HepG2 (cell line): ENCODE results near the gene PRKAG1. TPM values are rescaled to one million over a fixed set of nuclear protein-coding genes. Genes with fewer than 3 reads are reported as not detected.
A peak's percentile ranks its signal among the peaks of the same experiment; 100 is the strongest.

ENCODE experiments used
- ATAC-seq: fragments of 200-7000 bp; cut with Tn5 transposase; 3 replicates; pipeline ENCODE4 v1.9.1; 2020; ENCODE audit warnings: mild to moderate bottlenecking, moderate library complexity
- BruUV-seq: library from RNA; stranded (reverse); fragments of 400-500 nt; replicated peaks from 2 replicates; lab custom pipeline; 2021; lab: Mats Ljungman, UMichigan
- CTCF ChIA-PET: fragments of 300-600 bp; formaldehyde crosslinking; extraction: SDS; loops from one replicate; lab custom pipeline; 2021; ENCODE audit warnings: low total read pairs, inconsistent platforms, low intra/inter-chr PET ratio; lab: Yijun Ruan, JAX
- POLR2A ChIA-PET: fragments of 350-600 bp; sonication (Branson Sonifier 250); formaldehyde crosslinking; loops from one replicate; lab custom pipeline; 2020; ENCODE audit warnings: antibody characterized with exemption, inconsistent platforms; lab: Yijun Ruan, JAX
- DNase-seq: peaks from one replicate; pipeline ENCODE4 v3.0.0-alpha.2; 2015; ENCODE audit warnings: low spot score
- FAIRE-seq: peaks from 3 replicates; lab custom pipeline; 2011; peaks lifted over from hg19 to GRCh38; lab: Jason Lieb, UNC
- H2AFZ ChIP-seq: one replicate; pipeline ENCODE4 v1.6.1; 2011; ENCODE audit warnings: low read length, inconsistent platforms
- H3K27ac ChIP-seq: fragments of 300-600 bp; 3 replicates; pipeline ENCODE4 v1.8.0; 2011; ENCODE audit warnings: mixed run types, mild to moderate bottlenecking, mixed read lengths, low read length, inconsistent platforms; ENCODE audit not compliant: insufficient read depth; ENCODE audit errors: extremely low read length
- H3K27me3 ChIP-seq, 2 experiments: fragments of 200-600 bp in 1 of 2; 2 replicates in 1 of 2; 3 replicates in 1 of 2; pipeline versions ENCODE4 v1.6.0 to v1.8.0; 2011; ENCODE audit warnings: low read length in 2 of 2, mild to moderate bottlenecking in 2 of 2, moderate library complexity in 2 of 2, inconsistent platforms in 1 of 2; ENCODE audit not compliant: insufficient read depth in 2 of 2, control insufficient read depth in 1 of 2
- H3K36me3 ChIP-seq, 2 experiments: fragments of 200-600 bp in 1 of 2; replicated peaks in 1 of 2; 2 replicates in 1 of 2; 3 replicates in 1 of 2; pipeline versions ENCODE4 v1.5.1 to v1.8.0; 2011; ENCODE audit warnings: low read length in 2 of 2, inconsistent platforms in 1 of 2; ENCODE audit not compliant: insufficient read depth in 2 of 2, control insufficient read depth in 1 of 2
- H3K4me1 ChIP-seq: 2 replicates; pipeline ENCODE4 v1.5.1; 2012; ENCODE audit warnings: low read length, inconsistent platforms; ENCODE audit not compliant: insufficient read depth
- H3K4me2 ChIP-seq: 2 replicates; pipeline ENCODE4 v1.6.0; 2011; ENCODE audit warnings: low read depth, low read length, inconsistent platforms
- H3K4me3 ChIP-seq, 3 experiments: fragments of 200-600 bp in 1 of 3; sonication (generic), shearing (Covaris generic) in 1 of 3; replicated peaks in 1 of 3; 2 replicates each; pipeline ENCODE4 v1.5.1; 2011 to 2016; ENCODE audit warnings: low read length in 3 of 3, inconsistent platforms in 2 of 3, low read depth in 2 of 3, mild to moderate bottlenecking in 2 of 3, control low read depth in 1 of 3, mixed read lengths in 1 of 3; ENCODE audit not compliant: insufficient read depth in 1 of 3
- H3K79me2 ChIP-seq: one replicate; pipeline ENCODE4 v1.6.1; 2011; ENCODE audit warnings: low read length, inconsistent platforms; ENCODE audit not compliant: insufficient read depth
- H3K9ac ChIP-seq: 2 replicates; pipeline ENCODE4 v1.6.0; 2011; ENCODE audit warnings: mild to moderate bottlenecking, low read depth, low read length, inconsistent platforms; ENCODE audit not compliant: insufficient read depth
- H3K9me3 ChIP-seq: 2 replicates; pipeline ENCODE4 v1.5.1; 2012; ENCODE audit warnings: mild to moderate bottlenecking, low read length
- H4K20me1 ChIP-seq: 2 replicates; pipeline ENCODE4 v1.6.0; 2011; ENCODE audit warnings: inconsistent platforms, mild to moderate bottlenecking, low read length, moderate library complexity; ENCODE audit not compliant: insufficient read depth
- ATF2 ChIP-seq: sonication (generic); formaldehyde crosslinking; IDR thresholded peaks from 2 replicates; pipeline ENCODE4 v1.4.0; 2020; ENCODE audit warnings: missing genetic modification reagents
- LCORL ChIP-seq, 2 experiments: fragments of 450-650 bp in 1 of 2; sonication (generic) in 1 of 2; formaldehyde crosslinking in 1 of 2; IDR thresholded peaks; 2 replicates each; pipeline versions ENCODE4 v1.5.0 to v1.6.1; 2017 to 2020; ENCODE audit warnings: antibody characterized with exemption in 1 of 2, missing genetic modification reagents in 1 of 2
- RELA ChIP-seq: sonication (generic); formaldehyde crosslinking; IDR thresholded peaks from 2 replicates; pipeline ENCODE4 v1.4.0; 2020; ENCODE audit warnings: missing genetic modification reagents
- ZNF549 ChIP-seq: sonication (generic); formaldehyde crosslinking; IDR thresholded peaks from 2 replicates; pipeline ENCODE4 v1.5.0; 2020; ENCODE audit warnings: missing genetic modification reagents
- ZNF652 ChIP-seq: IDR thresholded peaks from 2 replicates; pipeline ENCODE4 v1.6.1; 2016; ENCODE audit warnings: low read depth, borderline replicate concordance
- ZNF687 ChIP-seq: sonication (generic); formaldehyde crosslinking; IDR thresholded peaks from 2 replicates; pipeline ENCODE4 v1.5.1; 2020; ENCODE audit warnings: mild to moderate bottlenecking, missing genetic modification reagents, moderate library complexity
- ZNF704 ChIP-seq: sonication (generic); formaldehyde crosslinking; IDR thresholded peaks from 2 replicates; pipeline ENCODE4 v1.8.1; 2023; ENCODE audit warnings: mild to moderate bottlenecking, inconsistent platforms, moderate library complexity, missing genetic modification reagents, borderline replicate concordance
- ZNF83 ChIP-seq: sonication (generic); formaldehyde crosslinking; IDR thresholded peaks from 2 replicates; pipeline ENCODE4 v1.4.0; 2020; ENCODE audit warnings: missing genetic modification reagents, mild to moderate bottlenecking, borderline replicate concordance
- WGBS: methylation state at CpG from one replicate; pipeline ENCODE4 v1.1.6; 2017; ENCODE audit warnings: low lambda C conversion rate; 5-methylcytosine and 5-hydroxymethylcytosine counted together
- in situ Hi-C: cut with HindIII; loops from 2 replicates; pipeline ENCODE4 v1.10.0; 2017; ENCODE audit warnings: low pct_unique_long_range_greater_than_20kb; ENCODE audit not compliant: extremely low pct_ligation_motif_present
- intact Hi-C: fragments of 100-400 bp; cut with micrococcal nuclease; formaldehyde crosslinking; loops from one replicate; pipeline ENCODE4 v1.10.0; 2022; ENCODE audit not compliant: unreplicated experiment
- polyA plus RNA-seq, 8 experiments: library from polyadenylated mRNA; depleted of rRNA in 3 of 8; stranded (reverse) in 7 of 8; unstranded in 1 of 8; fragments of >200 nt; fragmentation: Illumina TruSeq in 4 of 8; extraction: Trizol in 4 of 8; gene quantifications; 2 replicates each; pipeline versions ENCODE4 v1.2.1 to v1.2.3, GENCODE V29; 2011 to 2016; ENCODE audit warnings: low read depth in 4 of 8, missing spikeins in 1 of 8, mixed read lengths in 1 of 8; ENCODE audit not compliant: insufficient read depth in 1 of 8
- total RNA-seq, 5 experiments: library from RNA; depleted of rRNA; stranded (reverse); fragments of >200 nt; fragmentation: Illumina TruSeq; extraction: Trizol; gene quantifications; 2 replicates each; pipeline ENCODE4 v1.2.3, GENCODE V29; 2016; ENCODE audit warnings: low read depth in 1 of 5
- TF ChIP-seq, protein P1 (sequence below): sonication (generic); formaldehyde crosslinking; IDR thresholded peaks from 2 replicates; pipeline ENCODE4 v1.4.0; 2020; ENCODE audit warnings: missing genetic modification reagents

The PRKAG1 gene
- total and polyA plus RNA-seq, 2 of the 13 experiments (the other 11 are each of a cell fraction or from before 2014, with no cell fraction given) = 26.1 to 32.8 TPM

DNA sequence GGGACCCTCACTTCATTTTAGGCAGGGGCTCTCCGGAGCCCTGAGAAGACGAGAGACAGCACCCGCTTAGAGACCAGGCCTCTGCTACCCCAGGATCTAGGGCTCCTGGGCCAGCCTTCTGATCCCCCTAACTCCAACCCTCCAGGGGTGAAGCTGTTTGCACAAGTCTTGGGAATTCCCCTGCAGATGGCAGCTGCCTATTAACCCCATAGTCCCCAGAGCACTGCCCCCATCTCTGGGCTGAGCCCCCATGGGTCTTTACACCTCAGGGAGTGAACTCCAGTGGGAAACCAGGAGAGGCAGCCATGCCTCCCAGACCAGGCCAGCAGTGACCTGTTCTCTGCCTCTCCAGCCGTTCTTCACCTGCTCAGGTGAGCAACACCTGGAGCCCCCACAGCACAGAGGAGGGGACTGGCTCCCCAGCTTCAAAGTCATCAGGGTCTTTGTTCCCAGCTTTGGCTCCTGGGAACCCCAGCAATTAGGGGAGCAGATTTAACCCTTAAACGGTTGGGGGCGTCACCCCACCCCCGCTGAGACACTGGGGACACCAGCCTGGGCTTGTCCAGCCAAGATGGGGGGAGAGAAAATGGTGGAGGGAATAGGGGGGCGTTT, 49.3 kb downstream of the PRKAG1 start:
- H3K9ac ChIP-seq = no peak overlapping the region
- peaks cover 9% of the 10 kb centered on the region; the same call in 1 of the 2 replicates for H4K20me1 ChIP-seq
- peaks cover 46% of the 10 kb centered on the region for H3K4me1 ChIP-seq
- in situ Hi-C loops = no loop called here
- H3K36me3 ChIP-seq = no peaks in the 10 kb centered on the region
- intact Hi-C loops = no loop called here
- peak overlapping the region in 1 of 3 experiments; percentile 72; a peak in 1 of 6 replicates for H3K4me3 ChIP-seq
- no peak overlapping the region for H3K27ac ChIP-seq
- no peaks in the 10 kb centered on the region for H3K9me3 ChIP-seq
- ATAC-seq (no peak), FAIRE-seq (no peak), DNase-seq (no peak)
- BruUV-seq = no TSS peak
- peak overlapping the region; percentile 78; the same call in 1 of the 2 replicates for H3K4me2 ChIP-seq
- no peaks in the 10 kb centered on the region for H3K79me2 ChIP-seq
- H3K27me3 ChIP-seq = peaks cover 24 to 91% of the 10 kb centered on the region in 2 experiments
- no peak overlapping the region for H2AFZ ChIP-seq
- ChIA-PET POLR2A (interaction anchor here (1.6 kb wide), 1 partner anchor 12 kb away, joined by 7 read pairs; the partner anchor contains the start of gene ARF3), CTCF (no interaction called here)
- WGBS = 19% methylated on average over 5 of the region's 8 CpGs
- no peak for TF ChIP-seq ATF2
- TF ChIP-seq LCORL (IDR thresholded peaks at IDR 0.05) = no peak
- no peak for TF ChIP-seq LCORL (CRISPR knock-in tag; IDR thresholded peaks at IDR 0.05)
- TF ChIP-seq ZNF549 (CRISPR knock-in tag) = no peak
- peak; percentile 89 for TF ChIP-seq ZNF652
- TF ChIP-seq ZNF687 (CRISPR knock-in tag) = no peak
- peak; percentile 90; the same call in 1 of the 2 replicates for TF ChIP-seq RELA (CRISPR knock-in tag)
- TF ChIP-seq ZNF83 (CRISPR knock-in tag) = no peak
- TF ChIP-seq ZNF704 = no peak
- TF ChIP-seq, protein P1, sequence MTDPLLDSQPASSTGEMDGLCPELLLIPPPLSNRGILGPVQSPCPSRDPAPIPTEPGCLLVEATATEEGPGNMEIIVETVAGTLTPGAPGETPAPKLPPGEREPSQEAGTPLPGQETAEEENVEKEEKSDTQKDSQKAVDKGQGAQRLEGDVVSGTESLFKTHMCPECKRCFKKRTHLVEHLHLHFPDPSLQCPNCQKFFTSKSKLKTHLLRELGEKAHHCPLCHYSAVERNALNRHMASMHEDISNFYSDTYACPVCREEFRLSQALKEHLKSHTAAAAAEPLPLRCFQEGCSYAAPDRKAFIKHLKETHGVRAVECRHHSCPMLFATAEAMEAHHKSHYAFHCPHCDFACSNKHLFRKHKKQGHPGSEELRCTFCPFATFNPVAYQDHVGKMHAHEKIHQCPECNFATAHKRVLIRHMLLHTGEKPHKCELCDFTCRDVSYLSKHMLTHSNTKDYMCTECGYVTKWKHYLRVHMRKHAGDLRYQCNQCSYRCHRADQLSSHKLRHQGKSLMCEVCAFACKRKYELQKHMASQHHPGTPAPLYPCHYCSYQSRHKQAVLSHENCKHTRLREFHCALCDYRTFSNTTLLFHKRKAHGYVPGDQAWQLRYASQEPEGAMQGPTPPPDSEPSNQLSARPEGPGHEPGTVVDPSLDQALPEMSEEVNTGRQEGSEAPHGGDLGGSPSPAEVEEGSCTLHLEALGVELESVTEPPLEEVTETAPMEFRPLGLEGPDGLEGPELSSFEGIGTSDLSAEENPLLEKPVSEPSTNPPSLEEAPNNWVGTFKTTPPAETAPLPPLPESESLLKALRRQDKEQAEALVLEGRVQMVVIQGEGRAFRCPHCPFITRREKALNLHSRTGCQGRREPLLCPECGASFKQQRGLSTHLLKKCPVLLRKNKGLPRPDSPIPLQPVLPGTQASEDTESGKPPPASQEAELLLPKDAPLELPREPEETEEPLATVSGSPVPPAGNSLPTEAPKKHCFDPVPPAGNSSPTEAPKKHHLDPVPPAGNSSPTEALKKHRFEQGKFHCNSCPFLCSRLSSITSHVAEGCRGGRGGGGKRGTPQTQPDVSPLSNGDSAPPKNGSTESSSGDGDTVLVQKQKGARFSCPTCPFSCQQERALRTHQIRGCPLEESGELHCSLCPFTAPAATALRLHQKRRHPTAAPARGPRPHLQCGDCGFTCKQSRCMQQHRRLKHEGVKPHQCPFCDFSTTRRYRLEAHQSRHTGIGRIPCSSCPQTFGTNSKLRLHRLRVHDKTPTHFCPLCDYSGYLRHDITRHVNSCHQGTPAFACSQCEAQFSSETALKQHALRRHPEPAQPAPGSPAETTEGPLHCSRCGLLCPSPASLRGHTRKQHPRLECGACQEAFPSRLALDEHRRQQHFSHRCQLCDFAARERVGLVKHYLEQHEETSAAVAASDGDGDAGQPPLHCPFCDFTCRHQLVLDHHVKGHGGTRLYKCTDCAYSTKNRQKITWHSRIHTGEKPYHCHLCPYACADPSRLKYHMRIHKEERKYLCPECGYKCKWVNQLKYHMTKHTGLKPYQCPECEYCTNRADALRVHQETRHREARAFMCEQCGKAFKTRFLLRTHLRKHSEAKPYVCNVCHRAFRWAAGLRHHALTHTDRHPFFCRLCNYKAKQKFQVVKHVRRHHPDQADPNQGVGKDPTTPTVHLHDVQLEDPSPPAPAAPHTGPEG (CRISPR knock-in tag) = no peak
